IMR-90 (cell line): ENCODE data around the gene FPR2. TPM values are rescaled to one million over a fixed set of nuclear protein-coding genes. Genes with fewer than 3 reads are reported as not detected.

ENCODE experiments used
- ATAC-seq: fragments of 200-7000 bp; cut with Tn5 transposase; 2 replicates; pipeline ENCODE4 v1.9.1; 2020; ENCODE audit warnings: low read depth, mild to moderate bottlenecking, moderate library complexity
- BruUV-seq: library from RNA; stranded (reverse); fragments of 400-500 nt; replicated peaks from 2 replicates; lab custom pipeline; 2021; lab: Mats Ljungman, UMichigan
- CTCF ChIA-PET: fragments of 300-600 bp; formaldehyde crosslinking; extraction: SDS; loops from one replicate; lab custom pipeline; 2021; ENCODE audit warnings: antibody characterized with exemption; lab: Yijun Ruan, JAX
- POLR2A ChIA-PET: fragments of 300-600 bp; sonication (Branson Sonifier 250); formaldehyde crosslinking; loops from one replicate; lab custom pipeline; 2022; ENCODE audit warnings: antibody characterized with exemption; ENCODE audit not compliant: unreplicated experiment; lab: Charles Lee
- DNase-seq: peaks from one replicate; pipeline ENCODE4 v3.0.0; 2013
- H2AFZ ChIP-seq: replicated peaks from 2 replicates; pipeline ENCODE3; 2013; ENCODE audit warnings: low read length, mild to moderate bottlenecking; ENCODE audit not compliant: poor library complexity
- H2AK5ac ChIP-seq: 2 replicates; pipeline ENCODE4 v1.6.1; 2013; ENCODE audit warnings: low read depth, low read length, inconsistent platforms
- H2AK9ac ChIP-seq: replicated peaks from 2 replicates; pipeline ENCODE3; 2013; ENCODE audit warnings: mild to moderate bottlenecking, low read depth, low read length, moderate library complexity; ENCODE audit not compliant: poor library complexity
- H2BK120ac ChIP-seq: 2 replicates; pipeline ENCODE4 v1.6.1; 2013; ENCODE audit warnings: low read depth, low read length, inconsistent platforms
- H2BK15ac ChIP-seq: 3 replicates; pipeline ENCODE4 v1.6.1; 2013; ENCODE audit warnings: low read depth, low read length, inconsistent platforms
- H2BK20ac ChIP-seq: 2 replicates; pipeline ENCODE4 v1.6.1; 2013; ENCODE audit warnings: low read depth, mild to moderate bottlenecking, inconsistent platforms, low read length, moderate library complexity
- H2BK5ac ChIP-seq: 2 replicates; pipeline ENCODE4 v1.6.1; 2013; ENCODE audit warnings: mild to moderate bottlenecking, low read depth, low read length, inconsistent platforms; ENCODE audit not compliant: poor library complexity, severe bottlenecking
- H3K14ac ChIP-seq: replicated peaks from 2 replicates; pipeline ENCODE4 v1.6.1; 2013; ENCODE audit warnings: low read depth, low read length, inconsistent platforms
- H3K18ac ChIP-seq: 2 replicates; pipeline ENCODE4 v1.6.1; 2013; ENCODE audit warnings: low read depth, low read length, control low read depth
- H3K23ac ChIP-seq: 2 replicates; pipeline ENCODE4 v1.6.1; 2013; ENCODE audit warnings: low read depth, low read length, inconsistent platforms
- H3K27ac ChIP-seq: 2 replicates; pipeline ENCODE4 v1.5.1; 2013; ENCODE audit warnings: mild to moderate bottlenecking, control low read depth, low read length; ENCODE audit not compliant: insufficient read depth
- H3K27me3 ChIP-seq: 2 replicates; pipeline ENCODE4 v1.6.1; 2013; ENCODE audit warnings: low read length; ENCODE audit not compliant: control insufficient read depth, insufficient read depth
- H3K36me3 ChIP-seq: 2 replicates; pipeline ENCODE4 v1.6.1; 2013; ENCODE audit warnings: low read length, mixed read lengths; ENCODE audit not compliant: control insufficient read depth, insufficient read depth
- H3K4ac ChIP-seq: 2 replicates; pipeline ENCODE4 v1.6.1; 2013; ENCODE audit warnings: low read depth, low read length, inconsistent platforms
- H3K4me1 ChIP-seq: 2 replicates; pipeline ENCODE4 v1.6.1; 2013; ENCODE audit warnings: low read length, mixed read lengths; ENCODE audit not compliant: control insufficient read depth, insufficient read depth
- H3K4me2 ChIP-seq: 2 replicates; pipeline ENCODE4 v1.6.1; 2013; ENCODE audit warnings: low read depth, mild to moderate bottlenecking, control low read depth, low read length, moderate library complexity
- H3K4me3 ChIP-seq: 2 replicates; pipeline ENCODE4 v1.5.1; 2013; ENCODE audit warnings: low read depth, mild to moderate bottlenecking, control low read depth, low read length, moderate library complexity; ENCODE audit not compliant: insufficient read depth
- H3K56ac ChIP-seq: 2 replicates; pipeline ENCODE4 v1.6.1; 2013; ENCODE audit warnings: low read length, inconsistent platforms; ENCODE audit not compliant: insufficient read depth; ENCODE audit errors: extremely low read depth
- H3K79me1 ChIP-seq, 2 experiments: 2 replicates each; pipeline ENCODE4 v1.6.1; 2013; ENCODE audit warnings: low read length in 2 of 2, inconsistent platforms in 1 of 2, low read depth in 1 of 2
- H3K9ac ChIP-seq: 2 replicates; pipeline ENCODE4 v1.6.1; 2013; ENCODE audit warnings: low read depth, low read length, control low read depth
- H3K9me1 ChIP-seq: 2 replicates; pipeline ENCODE4 v1.6.1; 2013; ENCODE audit warnings: low read length, inconsistent platforms; ENCODE audit not compliant: insufficient read depth
- H3K9me3 ChIP-seq: 2 replicates; pipeline ENCODE4 v1.6.1; 2013; ENCODE audit warnings: low read length; ENCODE audit not compliant: control insufficient read depth, insufficient read depth
- H4K20me1 ChIP-seq: 2 replicates; pipeline ENCODE4 v1.6.1; 2013; ENCODE audit warnings: low read length, inconsistent platforms; ENCODE audit not compliant: insufficient read depth
- H4K5ac ChIP-seq: 2 replicates; pipeline ENCODE4 v1.6.1; 2013; ENCODE audit warnings: mild to moderate bottlenecking, low read depth, low read length, control low read depth
- H4K8ac ChIP-seq, 2 experiments: 2 replicates each; pipeline ENCODE4 v1.6.1; 2013; ENCODE audit warnings: low read depth in 2 of 2, low read length in 2 of 2, control low read depth in 1 of 2, inconsistent platforms in 1 of 2
- H4K91ac ChIP-seq: 2 replicates; pipeline ENCODE4 v1.6.1; 2013; ENCODE audit warnings: low read depth, low read length, inconsistent platforms; ENCODE audit not compliant: insufficient read depth
- BHLHE40 ChIP-seq: fragments of 150-350 bp; IDR thresholded peaks from 2 replicates; pipeline ENCODE4 v1.6.1; 2016; ENCODE audit warnings: mild to moderate bottlenecking, low read depth, low read length
- CHD1 ChIP-seq: IDR thresholded peaks from 2 replicates; pipeline ENCODE4 v1.6.1; 2012; ENCODE audit warnings: low read depth, low read length, improper control_type of control experiment
- ELK1 ChIP-seq: fragments of 150-350 bp; IDR thresholded peaks from 2 replicates; pipeline ENCODE4 v1.6.1; 2016; ENCODE audit warnings: low read depth, mild to moderate bottlenecking, low read length, moderate library complexity, borderline replicate concordance
- MAZ ChIP-seq: IDR thresholded peaks from 2 replicates; pipeline ENCODE4 v1.6.1; 2012; ENCODE audit warnings: low read depth, mild to moderate bottlenecking, low read length, improper control_type of control experiment, moderate library complexity, borderline replicate concordance
- MXI1 ChIP-seq: IDR thresholded peaks from 2 replicates; pipeline ENCODE4 v1.6.1; 2012; ENCODE audit warnings: low read depth, mild to moderate bottlenecking, low read length, moderate library complexity, borderline replicate concordance
- POLR2A ChIP-seq: IDR thresholded peaks from 2 replicates; pipeline ENCODE4 v1.6.1; 2012; ENCODE audit warnings: mild to moderate bottlenecking, low read depth, low read length
- RCOR1 ChIP-seq: IDR thresholded peaks from 2 replicates; pipeline ENCODE4 v1.6.1; 2012; ENCODE audit warnings: mild to moderate bottlenecking, low read length, improper control_type of control experiment; ENCODE audit not compliant: insufficient replicate concordance
- SMC3 ChIP-seq: fragments of 150-350 bp; IDR thresholded peaks from 2 replicates; pipeline ENCODE4 v1.6.1; 2016; ENCODE audit warnings: low read depth, mild to moderate bottlenecking, antibody characterized with exemption, low read length, moderate library complexity
- WGBS, 2 experiments: methylation state at CpG; one replicate each; pipeline versions ENCODE4 v1.1.5 to v1.1.7; 2013; ENCODE audit warnings: missing lambda C conversion rate in 2 of 2; ENCODE audit not compliant: insufficient read length in 1 of 2; ENCODE audit errors: extremely low coverage in 2 of 2; 5-methylcytosine and 5-hydroxymethylcytosine counted together
- dilution Hi-C: fragments of 300-500 bp; cut with HindIII; formaldehyde crosslinking; loops from one replicate; pipeline ENCODE4 v1.14.3; 2018; ENCODE audit warnings: low sequenced_read_pairs; ENCODE audit not compliant: unreplicated experiment
- in situ Hi-C: fragments of 300-500 bp; cut with MboI; formaldehyde crosslinking; loops from 3 replicates; pipeline ENCODE4 v1.14.3; 2019; ENCODE audit warnings: low sequenced_read_pairs, inconsistent platforms, mixed read lengths
- intact Hi-C: fragments of 100-400 bp; cut with micrococcal nuclease; formaldehyde crosslinking; loops from 2 replicates; pipeline ENCODE4 v1.10.0; 2022
- polyA plus RNA-seq, 3 experiments: library from polyadenylated mRNA; depleted of rRNA; stranded (reverse); fragments of >200 nt; gene quantifications; 2 replicates each; pipeline ENCODE4 v1.2.3, GENCODE V29; 2012; ENCODE audit warnings: low replicate concordance in 1 of 3
- total RNA-seq: library from RNA; depleted of rRNA; stranded (reverse); fragments of >200 nt; gene quantifications from 2 replicates; pipeline ENCODE4 v1.2.3, GENCODE V29; 2012

The FPR2 gene
- total and polyA plus RNA-seq, 2 of the 4 experiments (the other 2 are of a cell fraction), result not detected

- DNase-seq (no peak), ATAC-seq (no peak)
- H3K9me3 ChIP-seq, result 0 out of 2 replicates have a peak, but pooled peaks cover 1% of the 10 kb centered on the region
- no peaks in the 10 kb centered on the region for H3K36me3 ChIP-seq
- no peak overlapping the region for H2AK9ac ChIP-seq
- no peaks in the 10 kb centered on the region for H3K27me3 ChIP-seq
- no peaks in the 10 kb centered on the region for H3K9me1 ChIP-seq
- no peak overlapping the region for H2BK5ac ChIP-seq
- H4K5ac ChIP-seq, result no peak overlapping the region
- H3K27ac ChIP-seq, result no peak overlapping the region
- no peak overlapping the region for H3K23ac ChIP-seq
- no TSS peak for BruUV-seq
- no peaks in the 10 kb centered on the region for H3K4me1 ChIP-seq
- no peak overlapping the region for H3K4me3 ChIP-seq
- ChIA-PET CTCF (no interaction called here), POLR2A (no interaction called here)
- H2BK20ac ChIP-seq, result no peak overlapping the region
- no peak overlapping the region for H3K14ac ChIP-seq
- H2AFZ ChIP-seq, result no peak overlapping the region
- in situ Hi-C loops (no loop called here), dilution Hi-C loops (no loop called here), intact Hi-C loops (no loop called here)
- 100% methylated on average over 1 of the region's 13 CpGs; no CpG with 5 or more reads in 1 of the 2 experiments for WGBS, 2 experiments
- H2BK15ac ChIP-seq, result no peak overlapping the region
- no peaks in the 10 kb centered on the region for H4K20me1 ChIP-seq
- no peak overlapping the region for H3K18ac ChIP-seq
- H3K56ac ChIP-seq, result no peak overlapping the region
- TF ChIP-seq RCOR1 (no peak), POLR2A (no peak), BHLHE40 (no peak), SMC3 (no peak), MAZ (no peak), ELK1 (no peak), MXI1 (no peak), CHD1 (no peak)
- no peak overlapping the region for H3K4ac ChIP-seq
- no peak overlapping the region for H3K4me2 ChIP-seq
- no peak overlapping the region for H2AK5ac ChIP-seq
- H4K8ac ChIP-seq, result no peak overlapping the region
- H3K79me1 ChIP-seq, result no peaks in the 10 kb centered on the region
- no peak overlapping the region for H3K9ac ChIP-seq
- no peak overlapping the region for H4K91ac ChIP-seq
- no peak overlapping the region for H2BK120ac ChIP-seq
Measured at GRCh38 chr19:51739466-51740213, 21.3 kb upstream of the FPR2 start.
